Mesenteric fat pad (tissue), 1 donor: ENCODE measurements around the gene ANKRD39. TPM values are rescaled to one million over a fixed set of nuclear protein-coding genes. Genes with fewer than 3 reads are reported as not detected.

Experiments
- microRNA-seq: library from miRNA; unstranded; fragments of <30 nt; microRNA quantifications from one replicate; pipeline ENCODE4 v1.2.0, GENCODE V29; 2020; ENCODE audit warnings: borderline number of aligned reads
- total RNA-seq: library from RNA; stranded (reverse); fragmentation: NEBNext Ultra II Directional; extraction: Animal tissue kit (Norgen Biotek cat#: 25700); gene quantifications from one replicate; pipeline ENCODE4 v1.2.1, GENCODE V29; 2021
- donor health status: DM: yes; HTN: yes; CAD: no.

The ANKRD39 gene
- total RNA-seq, 1 donor from 2014 or later, result 10.4 TPM

Small RNA genes lying within 50 kb of the gene (microRNA-seq; reads per million reads assigned to microRNA genes)
- not detected for gene MIR3127

Other genes with a start within 250 kb of the ANKRD39 start
- 37.6 TPM for gene KANSL3, start 219.7 kb downstream of the ANKRD39 start, total RNA-seq
- 0.06 TPM for gene FER1L5, start 215.3 kb downstream of the ANKRD39 start, total RNA-seq
- gene LMAN2L, start 118.0 kb downstream of the ANKRD39 start, total RNA-seq, result 10.2 TPM
- 3.7 TPM for gene CNNM4, start 97.1 kb downstream of the ANKRD39 start, total RNA-seq
- gene CNNM3, start 41.7 kb downstream of the ANKRD39 start, total RNA-seq, result 9.0 TPM
- 2.8 TPM for gene ANKRD23, start 14.0 kb downstream of the ANKRD39 start, total RNA-seq
- gene SEMA4C, start 12.1 kb upstream of the ANKRD39 start, total RNA-seq, result 25.9 TPM
- gene FAM178B, start 128.6 kb upstream of the ANKRD39 start, total RNA-seq, result not detected
- 6.9 TPM for gene FAHD2B, start 236.9 kb upstream of the ANKRD39 start, total RNA-seq